OCI-LY7 (cell line): Measurements from ENCODE around the gene TM2D1.

Experiments used
- CTCF ChIP-seq: fragments of 200-600 bp; sonication (generic); conservative IDR thresholded peaks from 2 replicates; pipeline ENCODE4 v1.5.1; 2014; ENCODE audit warnings: mild to moderate bottlenecking, antibody characterized with exemption, low read length, moderate library complexity, mixed read lengths
- EZH2phosphoT487 ChIP-seq: fragments of 200-600 bp; sonication (generic); IDR thresholded peaks from 2 replicates; pipeline ENCODE4 v1.6.1; 2018; ENCODE audit warnings: low read depth, borderline replicate concordance, mild to moderate bottlenecking, mixed run types, antibody characterized with exemption, low read length, moderate library complexity, mixed read lengths

DNA sequence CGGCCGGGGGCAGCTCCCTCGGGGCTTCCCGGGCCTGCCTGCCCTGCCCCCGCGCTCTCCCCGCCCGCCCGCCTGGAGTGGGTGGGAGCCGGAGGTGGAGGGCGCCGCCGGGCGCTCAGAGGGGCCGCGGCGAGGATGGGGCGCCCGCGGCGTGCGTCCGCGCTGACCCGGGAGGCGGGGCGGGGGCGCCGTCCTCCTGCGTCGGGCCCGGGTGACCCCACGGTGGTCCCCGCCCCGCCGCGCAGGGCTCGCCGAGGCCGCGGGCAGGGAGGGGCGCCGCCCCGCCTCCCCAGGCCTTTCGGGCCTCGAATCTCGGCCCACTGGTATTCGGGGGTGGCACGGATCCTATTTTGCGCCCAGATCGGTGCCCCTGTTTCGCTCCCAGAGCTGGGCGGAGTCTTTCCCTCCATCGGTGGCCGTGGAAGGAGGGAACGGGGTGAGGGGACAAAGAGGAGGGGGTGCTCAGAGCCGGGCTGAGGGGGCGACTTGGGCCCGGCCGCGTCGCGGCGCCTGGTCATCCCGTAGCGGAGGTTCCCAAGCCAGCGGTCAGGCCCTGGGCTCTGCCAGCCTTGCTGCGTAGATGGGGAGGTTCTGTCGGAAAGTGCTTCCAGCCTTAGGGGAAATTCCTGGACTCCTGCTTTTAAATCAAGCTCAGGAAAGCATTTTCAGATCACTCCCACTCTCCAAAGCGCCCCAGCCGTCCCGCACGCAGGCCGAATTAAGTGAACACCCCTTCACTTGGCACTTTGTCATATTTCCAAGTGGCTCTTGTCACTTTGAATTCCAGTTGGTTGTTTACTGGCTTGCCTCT, 17.9 kb upstream of the TM2D1 start:
- TF ChIP-seq CTCF (no peak), EZH2phosphoT487 (no peak)
